NCI-H69 (cell line): ENCODE data around the gene PIK3R2.
A peak's percentile ranks its signal among the peaks of the same experiment; 100 is the strongest.

Experiments used
- DNase-seq: peaks from one replicate; lab custom pipeline; 2025; lab: John Stamatoyannopoulos, UW

Gene PIK3R2

DNA sequence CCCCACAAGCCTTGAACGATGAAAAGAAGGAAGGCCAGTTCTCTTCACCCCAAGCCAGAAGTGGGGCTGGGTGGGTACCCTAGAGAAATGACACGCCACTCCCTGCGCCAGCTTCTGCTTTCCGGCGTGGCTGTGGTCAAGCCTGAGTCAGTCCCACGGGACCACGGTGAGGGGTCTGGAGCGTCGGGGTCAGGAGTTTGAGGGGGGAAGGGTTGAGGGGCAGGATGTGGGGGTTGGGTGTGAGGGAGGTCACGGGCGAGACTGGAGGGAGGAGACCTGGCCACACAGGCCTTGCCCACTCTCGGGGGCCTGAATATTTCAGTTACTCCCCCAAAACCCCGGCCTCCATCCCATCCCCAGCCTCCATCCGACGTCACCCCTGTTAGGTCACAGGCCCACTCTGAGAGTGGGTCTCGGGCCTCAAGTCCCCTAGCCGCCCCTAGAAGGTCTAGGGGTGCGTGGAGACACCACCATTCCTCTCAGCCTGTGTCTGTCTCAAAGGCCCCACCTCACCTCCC is 20.1 kb downstream of the PIK3R2 start:
- DNase-seq, result no peak

DNA sequence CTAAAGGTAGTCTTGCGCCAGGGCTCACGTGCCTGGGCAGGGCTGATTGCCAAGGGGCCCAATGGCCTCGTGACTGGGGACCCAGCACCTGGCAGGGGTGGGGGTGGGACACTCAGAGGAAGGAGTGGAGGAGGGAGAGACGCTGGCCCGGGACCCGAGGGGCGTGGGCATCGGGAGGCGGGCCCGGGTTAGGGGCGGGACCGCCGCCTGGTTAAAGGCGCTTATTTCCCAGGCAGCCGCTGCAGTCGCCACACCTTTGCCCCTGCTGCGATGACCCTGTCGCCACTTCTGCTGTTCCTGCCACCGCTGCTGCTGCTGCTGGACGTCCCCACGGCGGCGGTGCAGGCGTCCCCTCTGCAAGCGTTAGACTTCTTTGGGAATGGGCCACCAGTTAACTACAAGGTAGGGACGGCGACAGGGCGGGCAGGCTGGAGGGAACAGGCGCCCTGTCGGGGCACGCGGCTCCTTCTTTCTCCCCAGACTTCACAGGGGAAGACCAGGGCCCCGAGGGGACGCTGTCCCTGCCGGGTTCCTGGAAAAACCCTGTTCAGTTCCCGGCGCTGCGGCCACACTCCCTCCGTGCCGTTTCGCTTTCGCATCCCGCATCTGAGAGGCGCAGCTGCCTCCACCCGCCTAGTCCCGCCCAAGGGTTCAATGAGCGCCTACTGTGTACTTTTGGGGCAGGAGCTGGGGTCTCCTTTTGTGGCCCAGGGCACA is 20.8 kb downstream of the PIK3R2 start, which contains the start of gene IFI30:
IFI30 (plus strand) TSS at position 242 of the 717 bp plus-strand sequence; CDS start at position 271, 29 bp downstream.
- DNase-seq, result peak; percentile 92

DNA sequence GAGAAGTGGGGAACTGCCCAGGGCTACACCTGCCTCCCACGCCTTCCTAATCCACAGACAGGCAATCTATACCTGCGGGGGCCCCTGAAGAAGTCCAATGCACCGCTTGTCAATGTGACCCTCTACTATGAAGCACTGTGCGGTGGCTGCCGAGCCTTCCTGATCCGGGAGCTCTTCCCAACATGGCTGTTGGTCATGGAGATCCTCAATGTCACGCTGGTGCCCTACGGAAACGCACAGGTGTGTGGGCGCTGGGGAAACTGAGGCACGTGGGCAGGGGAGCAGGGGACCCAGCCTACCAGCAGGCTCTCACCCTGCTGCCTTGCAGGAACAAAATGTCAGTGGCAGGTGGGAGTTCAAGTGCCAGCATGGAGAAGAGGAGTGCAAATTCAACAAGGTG is 22.0 kb downstream of the PIK3R2 start:
- DNase-seq, result no peak

DNA sequence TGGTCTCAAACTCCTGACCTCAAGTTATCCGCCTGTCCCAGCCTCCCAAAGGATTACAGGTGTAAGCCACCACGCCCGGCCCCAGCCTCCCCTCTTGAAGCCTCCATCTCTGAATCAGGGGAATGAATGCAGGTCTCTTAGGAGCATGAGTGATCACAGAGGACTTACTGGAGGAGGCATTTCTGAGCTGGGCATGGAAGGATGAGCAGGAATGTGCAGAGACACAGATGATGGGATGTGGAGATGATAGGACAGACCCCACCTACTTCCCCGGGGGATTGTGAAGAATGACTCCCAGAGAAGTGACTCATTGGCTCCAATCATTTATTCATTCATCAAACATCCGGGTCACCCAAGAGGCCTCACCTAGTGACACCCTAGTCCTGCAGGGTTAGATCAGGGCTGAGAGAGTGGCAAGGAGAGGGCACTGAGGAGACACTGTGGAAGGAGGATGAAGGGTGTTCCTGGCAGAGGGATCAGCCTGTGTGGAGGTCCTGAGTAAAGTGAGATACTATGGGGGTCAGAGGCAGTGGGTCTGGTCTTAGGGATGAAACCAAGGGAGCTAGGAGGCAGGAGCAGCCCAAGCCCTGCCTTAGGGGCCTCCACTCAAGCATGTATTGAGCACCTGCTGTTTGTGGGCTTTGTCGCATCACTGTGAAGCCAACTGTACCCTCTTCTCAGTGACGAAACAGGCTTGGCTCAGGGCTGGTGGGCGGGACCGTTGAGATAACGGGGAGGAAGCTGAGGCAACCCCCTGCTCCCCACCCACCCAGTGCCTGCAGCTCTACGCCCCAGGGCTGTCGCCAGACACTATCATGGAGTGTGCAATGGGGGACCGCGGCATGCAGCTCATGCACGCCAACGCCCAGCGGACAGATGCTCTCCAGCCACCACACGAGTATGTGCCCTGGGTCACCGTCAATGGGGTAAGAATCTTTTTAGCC is 23.7 kb downstream of the PIK3R2 start:
- DNase-seq, result no peak

DNA sequence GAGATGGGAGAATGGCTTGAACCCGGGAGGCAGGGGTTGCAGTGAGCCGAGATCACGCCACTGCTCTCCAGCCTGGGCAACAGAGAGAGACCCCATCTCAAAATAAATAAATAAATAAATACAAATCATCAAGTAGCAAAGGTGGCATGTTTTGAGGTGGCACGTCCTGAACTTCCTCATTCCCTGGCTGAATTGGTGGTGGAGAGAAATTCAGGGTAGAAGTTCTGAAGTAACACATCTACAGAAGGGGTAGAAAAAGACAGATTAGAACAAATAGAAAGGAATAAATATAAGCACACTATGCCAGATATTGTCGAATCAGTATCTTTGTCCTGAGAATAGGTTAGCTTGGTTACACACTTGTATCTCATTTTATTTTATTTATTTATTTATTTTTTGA is 27.0 kb downstream of the PIK3R2 start:
- no peak for DNase-seq

DNA sequence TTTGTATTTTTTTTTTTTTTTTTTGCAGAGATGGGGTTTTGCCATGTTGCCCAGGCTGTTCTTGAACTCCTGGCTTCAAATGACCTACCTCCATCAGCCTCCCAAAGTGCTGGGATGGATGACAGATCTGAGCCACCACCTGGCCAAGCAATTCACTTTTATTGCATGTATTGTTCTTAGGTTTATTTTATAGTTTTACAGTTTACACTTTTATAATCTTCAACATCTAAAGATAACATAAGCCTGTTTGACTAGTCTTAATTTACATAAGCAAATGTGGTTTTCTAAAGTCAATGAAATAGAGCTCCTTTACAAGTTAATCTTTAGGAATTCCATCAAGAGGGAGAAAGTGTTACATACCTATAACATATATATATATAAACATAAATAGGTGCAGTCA is 30.6 kb downstream of the PIK3R2 start:
- no peak for DNase-seq

DNA sequence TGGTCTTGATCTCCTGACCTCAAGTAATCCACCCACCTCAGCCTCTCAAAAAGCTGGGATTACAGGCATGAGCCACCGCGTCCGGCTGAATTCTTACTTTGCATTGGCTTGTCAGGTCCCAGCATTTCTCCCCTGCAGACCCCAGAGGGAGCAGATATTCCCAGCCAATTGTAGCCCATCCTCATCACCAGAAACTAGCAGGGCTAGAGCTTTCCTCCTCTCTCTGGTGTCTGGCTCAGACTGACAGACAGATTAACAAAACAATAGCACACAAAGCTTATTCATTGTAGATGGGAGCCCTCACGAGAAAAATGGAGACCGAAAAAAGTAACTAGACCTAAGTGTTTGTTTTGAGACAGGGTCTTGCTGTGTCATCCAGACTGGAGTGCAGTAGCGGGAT is 32.6 kb downstream of the PIK3R2 start:
- no peak for DNase-seq

DNA sequence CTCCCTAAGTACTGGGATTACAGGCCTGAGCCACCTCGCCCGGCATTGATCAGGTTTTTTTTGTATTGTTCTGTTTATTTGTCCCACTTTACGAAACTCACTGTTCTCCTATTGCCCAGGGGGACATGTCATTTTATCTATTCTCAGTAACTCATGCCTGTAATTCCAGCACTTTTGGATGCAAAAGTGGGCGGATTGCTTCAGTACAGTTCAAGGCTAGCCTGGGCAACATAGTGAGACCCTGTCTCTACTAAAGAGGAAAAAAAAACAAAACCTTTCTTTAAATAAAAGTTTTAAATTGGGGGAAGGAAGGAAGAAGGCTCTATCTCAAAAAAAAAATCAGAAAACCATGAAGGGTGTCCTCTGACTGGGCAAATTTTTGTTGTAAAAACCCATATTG is 37.3 kb downstream of the PIK3R2 start:
- no peak for DNase-seq

DNA sequence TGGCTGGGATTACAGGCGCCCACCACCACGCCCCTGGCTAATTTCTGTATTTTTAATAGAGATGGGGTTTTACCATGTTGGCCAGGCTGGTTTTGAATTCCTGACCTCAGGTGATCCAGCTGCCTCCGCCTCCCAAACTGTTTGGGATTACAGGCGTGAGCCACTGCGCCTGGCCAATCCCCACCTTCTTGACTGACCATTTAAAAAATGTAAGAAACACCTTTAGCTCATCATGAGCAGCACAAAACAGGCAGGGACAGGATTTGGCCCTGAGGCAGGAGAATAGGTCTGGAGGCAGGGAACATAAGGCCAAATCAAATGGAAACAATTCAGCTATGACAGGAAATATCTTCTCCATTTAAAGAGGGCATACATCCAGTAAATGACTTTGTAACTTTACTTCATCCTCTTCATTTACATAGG is 38.7 kb downstream of the PIK3R2 start:
- no peak for DNase-seq

DNA sequence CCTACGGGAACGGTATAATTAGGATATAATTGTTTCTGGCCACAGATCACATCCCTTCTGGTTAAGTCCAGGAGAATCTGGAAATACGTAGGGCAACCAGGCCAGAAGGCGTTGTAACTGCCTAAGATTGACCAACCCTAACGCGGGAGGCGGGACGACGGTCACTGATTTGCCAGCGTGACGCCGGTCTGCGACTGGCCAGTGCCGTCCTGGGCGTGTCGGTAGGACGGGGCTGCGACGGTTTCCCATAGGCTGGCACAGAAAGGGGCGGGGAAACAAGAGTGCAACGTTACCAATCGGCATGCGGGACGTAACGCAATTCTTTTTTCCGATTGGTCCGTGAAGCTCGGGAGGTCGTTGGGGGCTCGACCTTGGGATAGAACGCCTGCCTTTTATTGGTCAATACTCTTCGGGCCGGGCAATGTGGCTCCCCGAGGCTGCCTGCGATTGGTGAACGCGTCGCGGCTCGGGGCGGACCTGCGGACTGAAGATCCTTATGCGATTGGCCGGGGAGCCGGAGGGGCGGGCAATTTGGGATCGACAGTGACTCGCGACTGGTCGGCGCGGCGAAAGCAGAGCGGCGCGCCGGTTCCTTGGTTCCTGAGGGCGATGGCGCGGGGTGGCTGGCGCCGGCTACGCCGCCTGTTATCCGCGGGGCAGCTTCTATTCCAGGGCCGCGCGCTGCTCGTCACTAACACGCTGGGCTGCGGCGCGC is 39.9 kb downstream of the PIK3R2 start, which contains the start of gene MPV17L2:
MPV17L2 (plus strand) TSS at position 546 of the 715 bp plus-strand sequence; CDS start at position 610, 64 bp downstream.
- peak; percentile 100 for DNase-seq

DNA sequence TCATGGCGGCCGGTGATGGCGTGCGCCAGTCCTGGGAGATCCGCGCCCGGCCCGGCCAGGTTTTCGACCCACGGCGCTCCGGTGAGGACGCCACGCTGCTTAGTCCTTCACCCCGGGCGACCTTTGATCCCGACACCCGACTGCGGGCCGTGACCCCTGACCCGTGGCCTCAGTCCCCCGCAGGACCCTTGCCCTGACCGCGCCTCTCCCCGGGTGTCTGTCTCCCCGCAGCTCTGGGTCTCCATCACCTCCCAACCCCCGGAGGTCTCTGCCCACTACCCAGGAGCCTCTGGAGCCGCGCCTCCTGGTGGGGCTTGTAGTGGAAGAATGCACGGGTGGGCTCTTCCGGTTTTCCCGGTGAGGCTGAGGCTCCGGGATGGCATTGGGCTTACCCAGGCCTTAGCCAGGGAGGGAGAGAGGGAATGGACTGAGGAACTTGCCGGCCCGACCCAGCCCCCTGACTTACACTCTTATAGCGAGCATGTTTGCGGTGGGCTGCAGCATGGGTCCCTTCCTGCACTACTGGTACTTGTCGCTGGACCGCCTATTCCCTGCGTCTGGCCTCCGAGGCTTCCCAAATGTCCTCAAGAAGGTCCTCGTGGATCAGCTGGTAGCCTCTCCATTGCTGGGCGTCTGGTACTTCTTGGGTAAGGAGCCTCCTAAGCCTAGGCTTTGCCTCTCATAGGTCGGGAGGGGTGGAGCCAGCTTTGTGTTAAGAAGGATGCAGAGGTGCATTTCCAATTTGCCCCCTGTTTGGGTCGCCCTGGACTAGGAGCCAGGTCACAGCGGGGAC is 40.6 kb downstream of the PIK3R2 start:
- DNase-seq, result peak; percentile 54

DNA sequence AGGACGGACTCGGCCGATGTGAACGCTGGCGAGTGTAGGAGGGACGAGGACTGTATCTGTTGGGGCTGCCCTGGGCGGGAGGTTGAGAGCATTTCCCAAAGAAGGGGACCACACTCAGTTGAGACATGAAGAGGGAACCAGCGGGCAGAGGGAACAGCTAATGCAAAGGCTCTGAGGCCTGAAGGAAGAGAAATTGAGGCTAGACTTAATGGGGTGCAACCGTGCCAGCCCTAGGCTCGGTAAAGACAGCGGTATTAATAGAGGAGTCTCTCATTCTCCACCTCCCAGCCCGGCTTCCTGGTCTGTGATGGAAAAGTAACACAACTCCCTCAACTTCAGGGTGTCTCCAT is 41.2 kb downstream of the PIK3R2 start:
- DNase-seq, result no peak

DNA sequence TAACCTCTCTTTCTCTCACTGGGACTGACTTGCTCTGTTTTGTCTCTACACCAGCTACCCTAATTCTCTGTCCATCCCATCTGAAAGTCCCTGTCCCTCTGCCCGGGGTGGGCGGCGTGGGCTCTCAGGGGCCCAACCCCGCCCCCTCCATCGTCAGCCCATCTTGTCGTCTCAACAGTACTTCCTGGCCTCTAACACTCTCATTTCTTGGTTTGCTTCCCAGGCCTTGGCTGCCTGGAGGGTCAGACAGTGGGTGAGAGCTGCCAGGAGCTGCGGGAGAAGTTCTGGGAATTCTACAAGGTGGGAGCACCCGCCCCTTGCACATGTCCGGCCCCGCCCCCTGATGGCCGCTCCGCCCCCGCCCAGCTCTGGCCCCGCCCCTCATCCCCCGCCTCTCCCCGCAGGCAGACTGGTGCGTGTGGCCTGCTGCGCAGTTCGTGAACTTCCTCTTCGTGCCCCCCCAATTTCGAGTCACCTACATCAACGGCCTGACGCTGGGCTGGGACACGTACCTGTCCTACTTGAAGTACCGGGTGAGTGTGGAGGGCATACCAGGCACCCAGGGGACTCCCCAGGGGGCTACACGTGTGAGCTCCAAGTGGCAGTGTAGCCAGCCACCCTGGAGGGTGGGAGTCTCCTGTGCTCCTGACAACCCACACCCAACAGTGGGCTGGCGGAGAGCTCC is 41.7 kb downstream of the PIK3R2 start:
- peak; percentile 43 for DNase-seq

DNA sequence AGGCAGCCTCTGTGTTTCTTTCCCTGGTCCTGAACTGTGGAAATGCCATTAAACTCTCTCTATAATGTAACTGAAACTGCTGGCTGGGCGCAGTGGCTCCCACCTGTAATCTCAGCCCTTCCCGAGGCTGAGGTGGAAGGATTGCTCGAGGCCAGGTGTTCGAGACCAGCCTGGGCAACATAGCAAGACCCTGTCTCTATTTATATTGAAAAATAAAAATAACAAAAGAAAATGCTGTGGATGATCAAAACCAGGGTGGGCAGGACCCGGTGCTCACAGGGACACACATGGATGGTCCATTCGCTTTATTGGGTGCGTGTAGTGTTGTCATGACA is 43.5 kb downstream of the PIK3R2 start:
- DNase-seq, result no peak

DNA sequence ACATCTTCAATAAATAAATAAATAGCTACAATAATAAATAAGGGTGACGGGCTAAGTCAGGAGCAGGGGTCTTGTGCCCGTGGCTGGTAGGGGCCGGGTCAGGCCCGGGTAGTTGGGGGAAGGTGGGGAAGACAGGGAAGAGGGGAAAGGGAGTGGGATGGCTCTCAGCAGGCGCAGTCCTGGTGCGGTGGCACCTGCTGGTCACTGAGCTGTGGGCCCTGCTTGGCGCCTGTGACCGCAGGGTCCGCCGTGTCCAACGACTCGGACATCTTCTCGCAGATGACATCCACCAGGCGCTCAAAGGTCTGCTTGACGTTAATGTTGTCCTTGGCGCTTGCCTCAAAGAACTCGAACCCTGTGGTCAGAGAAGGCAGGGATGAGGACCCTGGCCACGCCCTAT is 44.3 kb downstream of the PIK3R2 start:
- no peak for DNase-seq

DNA sequence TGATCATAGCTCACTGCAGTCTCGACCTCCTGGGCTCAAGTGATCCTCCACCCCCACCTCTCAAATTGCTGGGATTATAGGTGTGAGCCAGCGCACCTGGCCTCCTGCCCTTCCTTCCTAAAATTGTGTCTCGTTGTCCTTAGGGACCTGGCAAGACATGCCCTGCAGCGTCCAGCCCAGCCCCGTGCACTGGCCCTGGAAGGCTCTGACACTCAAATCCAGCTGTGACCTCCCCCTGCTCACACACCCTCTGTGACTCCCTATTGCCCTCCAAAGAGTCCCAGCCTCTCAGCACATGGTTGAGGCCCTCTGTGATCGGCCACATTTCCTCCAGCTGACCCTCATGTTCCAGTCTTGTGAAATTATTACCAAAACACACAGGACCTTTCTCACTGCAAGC is 45.0 kb downstream of the PIK3R2 start:
- DNase-seq, result no peak

DNA sequence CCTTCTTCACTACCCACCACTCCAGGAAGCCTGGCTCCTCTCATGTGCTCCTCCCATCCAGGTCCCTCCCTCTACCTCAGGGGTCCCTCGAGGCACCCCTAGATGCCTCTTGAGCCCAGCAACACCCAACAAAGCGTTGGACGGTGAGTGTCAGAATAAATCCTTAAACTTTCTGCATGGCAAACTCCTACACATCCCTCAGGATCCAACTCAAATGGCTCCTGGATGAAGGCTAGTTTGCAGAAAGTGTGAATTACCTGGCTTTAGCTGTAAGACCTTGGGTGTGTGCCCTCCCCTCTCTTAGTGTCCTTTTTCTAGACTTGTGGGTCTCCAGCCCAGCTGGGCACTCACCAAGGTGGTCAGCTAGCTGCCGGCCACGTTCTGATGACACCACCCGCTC is 45.4 kb downstream of the PIK3R2 start:
- DNase-seq, result no peak

DNA sequence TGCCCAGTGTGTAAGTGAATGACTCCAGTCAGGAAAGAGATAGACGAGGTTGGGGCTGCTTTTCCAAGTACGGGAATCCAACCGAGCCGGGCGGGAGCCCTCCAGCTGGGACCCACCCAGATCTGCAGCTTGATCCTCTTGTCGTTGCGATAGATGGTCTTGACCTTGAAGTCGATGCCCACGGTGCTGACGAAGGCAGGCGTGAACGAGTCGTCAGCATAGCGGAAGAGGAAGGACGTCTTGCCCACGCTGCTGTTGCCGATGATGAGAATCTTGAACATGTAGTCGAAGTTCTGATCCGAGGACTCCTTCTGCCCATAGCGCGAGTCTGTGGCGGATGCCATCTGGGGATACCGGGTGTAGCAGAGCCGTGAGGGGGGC is 49.4 kb downstream of the PIK3R2 start:
- DNase-seq, result no peak

DNA sequence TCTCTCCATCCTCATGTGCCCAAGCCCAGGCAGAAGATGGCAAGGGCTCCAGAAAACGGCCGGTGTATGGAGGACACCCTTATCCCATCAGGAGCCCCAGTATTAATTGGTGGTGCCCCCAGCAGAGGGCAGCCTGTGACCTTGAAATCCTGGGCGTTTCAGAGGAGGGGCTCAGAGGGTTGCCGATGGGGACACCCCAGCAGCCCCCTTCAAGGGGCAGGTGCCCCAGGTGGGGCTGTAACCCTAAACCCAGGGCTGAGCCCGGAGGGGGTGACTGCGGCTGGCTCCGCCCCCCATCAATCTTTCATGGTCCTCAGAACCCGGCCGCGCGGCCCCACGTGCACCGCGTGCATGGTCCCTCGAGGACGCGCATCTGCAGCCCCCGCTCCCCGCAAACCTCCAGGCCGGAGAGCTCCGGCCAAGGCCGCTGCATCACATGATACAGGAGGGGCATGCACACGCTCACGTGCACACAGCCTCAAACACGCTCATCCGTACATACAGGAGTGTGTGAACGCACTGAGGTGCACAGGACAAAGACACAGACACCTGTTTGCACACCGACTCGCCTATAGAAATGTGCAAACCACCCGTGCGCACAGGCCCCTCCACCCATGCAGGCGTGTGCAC is 49.9 kb downstream of the PIK3R2 start:
- DNase-seq, result peak; percentile 65

DNA sequence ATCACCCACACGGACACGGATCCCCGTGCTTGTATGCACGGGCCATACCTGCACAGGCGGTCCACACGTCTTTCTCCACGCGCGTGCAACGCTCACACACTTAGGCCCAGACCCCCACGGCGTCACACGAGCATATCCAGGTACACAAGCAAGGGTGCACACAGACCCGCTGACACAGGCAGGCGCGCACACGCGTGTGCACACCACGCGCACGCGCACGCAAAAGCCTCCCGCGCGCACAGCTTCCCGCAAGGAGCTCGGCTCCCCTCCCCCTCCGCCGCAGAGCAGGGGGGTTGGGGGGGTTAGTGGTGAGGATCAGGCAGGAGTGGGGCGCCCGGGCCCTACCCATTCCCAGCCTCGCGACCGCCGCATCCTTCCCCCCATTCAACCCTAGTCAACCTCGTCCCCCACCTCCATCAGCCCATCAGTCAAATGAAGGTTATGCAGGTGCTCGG is 50.5 kb downstream of the PIK3R2 start:
- peak; percentile 76 for DNase-seq
